WTC11 (cell line): Measurements from ENCODE around the gene ADGRG3. TPM values are rescaled to one million over a fixed set of nuclear protein-coding genes. Genes with fewer than 3 reads are reported as not detected.

Source experiments
- ATAC-seq: fragments of 200-7000 bp; cut with Tn5 transposase; 2 replicates; pipeline ENCODE4 v1.10.0; 2021; ENCODE audit warnings: mild to moderate bottlenecking, moderate library complexity
- CTCF ChIA-PET: fragments of 300-600 bp; sonication (Branson Sonifier 250); formaldehyde crosslinking; loops from one replicate; lab custom pipeline; 2021; ENCODE audit warnings: antibody characterized with exemption; lab: Charles Lee
- POLR2A ChIA-PET: fragments of 350-600 bp; sonication (Branson Sonifier 250); formaldehyde crosslinking; loops from one replicate; lab custom pipeline; 2021; ENCODE audit warnings: antibody characterized with exemption; lab: Charles Lee
- DNase-seq: peaks from one replicate; pipeline ENCODE4 v3.0.0; 2021; ENCODE audit warnings: low spot score
- H3K27ac Mint-ChIP-seq: 2 replicates; pipeline ENCODE4 v1.8.0; 2021; ENCODE audit warnings: mixed read lengths
- H3K27me3 Mint-ChIP-seq: 2 replicates; pipeline ENCODE4 v1.8.0; 2021; ENCODE audit warnings: low read depth, mild to moderate bottlenecking, moderate library complexity, mixed read lengths
- H3K36me3 Mint-ChIP-seq: 2 replicates; pipeline ENCODE4 v1.8.0; 2021; ENCODE audit warnings: mixed read lengths
- H3K4me1 Mint-ChIP-seq: 2 replicates; pipeline ENCODE4 v1.8.0; 2022; ENCODE audit warnings: mixed read lengths
- H3K4me3 Mint-ChIP-seq: 2 replicates; pipeline ENCODE4 v1.8.0; 2021; ENCODE audit warnings: mild to moderate bottlenecking, moderate library complexity, mixed read lengths
- H3K9me3 Mint-ChIP-seq: 2 replicates; pipeline ENCODE4 v1.8.0; 2021; ENCODE audit warnings: mixed read lengths
- AR ChIP-seq: fragments of 250-450 bp; sonication (Bioruptor Pico); IDR thresholded peaks from 2 replicates; pipeline ENCODE4 v1.9.0; 2021; ENCODE audit warnings: mild to moderate bottlenecking
- CREB1 ChIP-seq: sonication (generic); formaldehyde crosslinking; IDR thresholded peaks from 2 replicates; pipeline ENCODE4 v1.8.0; 2023; ENCODE audit warnings: mild to moderate bottlenecking, missing genetic modification reagents
- GRHL2 ChIP-seq: fragments of 250-450 bp; sonication (Bioruptor Pico); IDR thresholded peaks from 2 replicates; pipeline ENCODE4 v1.8.0; 2022; ENCODE audit warnings: mild to moderate bottlenecking, moderate library complexity; ENCODE audit not compliant: insufficient replicate concordance, severe bottlenecking
- GTF2I ChIP-seq: fragments of 250-450 bp; sonication (Bioruptor Pico); conservative IDR thresholded peaks from 2 replicates; pipeline ENCODE4 v1.4.0; 2021; ENCODE audit warnings: mild to moderate bottlenecking
- IRF2 ChIP-seq: sonication (generic); formaldehyde crosslinking; IDR thresholded peaks from 2 replicates; pipeline ENCODE4 v1.8.0; 2022; ENCODE audit warnings: low read depth, missing genetic modification reagents, borderline replicate concordance
- JAZF1 ChIP-seq: fragments of 250-450 bp; sonication (Bioruptor Pico); IDR thresholded peaks from 2 replicates; pipeline ENCODE4 v1.9.0; 2021; ENCODE audit warnings: moderate library complexity, mild to moderate bottlenecking, inconsistent platforms
- NR2C2 ChIP-seq: sonication (generic); formaldehyde crosslinking; IDR thresholded peaks from 2 replicates; pipeline ENCODE4 v1.8.0; 2022; ENCODE audit warnings: mild to moderate bottlenecking, missing genetic modification reagents
- PREB ChIP-seq: sonication (generic); formaldehyde crosslinking; IDR thresholded peaks from 2 replicates; pipeline ENCODE4 v1.8.1; 2022; ENCODE audit warnings: mild to moderate bottlenecking, missing genetic modification reagents, moderate library complexity, borderline replicate concordance
- PRRX2 ChIP-seq: fragments of 250-450 bp; sonication (Bioruptor Pico); IDR thresholded peaks from 2 replicates; pipeline ENCODE4 v1.8.0; 2021; ENCODE audit warnings: mild to moderate bottlenecking
- RORB ChIP-seq: fragments of 250-450 bp; sonication (Bioruptor Pico); IDR thresholded peaks from 2 replicates; pipeline ENCODE4 v1.9.0; 2021; ENCODE audit warnings: mild to moderate bottlenecking
- TCF7 ChIP-seq: sonication (generic); formaldehyde crosslinking; IDR thresholded peaks from 2 replicates; pipeline ENCODE4 v1.8.0; 2022; ENCODE audit warnings: mild to moderate bottlenecking, low read depth, missing genetic modification reagents, moderate library complexity
- ZBTB21 ChIP-seq: sonication (generic); formaldehyde crosslinking; IDR thresholded peaks from 2 replicates; pipeline ENCODE4 v1.8.1; 2023; ENCODE audit warnings: mild to moderate bottlenecking, missing genetic modification reagents, borderline replicate concordance
- ZNF138 ChIP-seq: sonication (generic); formaldehyde crosslinking; conservative IDR thresholded peaks from 2 replicates; pipeline ENCODE4 v1.8.1; 2022; ENCODE audit warnings: mild to moderate bottlenecking, moderate library complexity, missing genetic modification reagents
- ZNF263 ChIP-seq: sonication (generic); formaldehyde crosslinking; IDR thresholded peaks from 2 replicates; pipeline ENCODE4 v1.8.1; 2022; ENCODE audit warnings: low read depth, mild to moderate bottlenecking, moderate library complexity, missing genetic modification reagents
- ZNF317 ChIP-seq: sonication (generic); formaldehyde crosslinking; IDR thresholded peaks from 2 replicates; pipeline ENCODE4 v1.8.1; 2023; ENCODE audit warnings: low read depth, mild to moderate bottlenecking, moderate library complexity, missing genetic modification reagents, borderline replicate concordance
- ZNF396 ChIP-seq: fragments of 250-450 bp; sonication (Bioruptor Pico); IDR thresholded peaks from 2 replicates; pipeline ENCODE4 v1.8.0; 2021; ENCODE audit warnings: mild to moderate bottlenecking, moderate library complexity, borderline replicate concordance
- ZNF423 ChIP-seq: fragments of 250-450 bp; sonication (Bioruptor Pico); IDR thresholded peaks from 2 replicates; pipeline ENCODE4 v2.1.2; 2022; ENCODE audit warnings: mild to moderate bottlenecking, moderate library complexity
- ZNF425 ChIP-seq: fragments of 250-450 bp; sonication (Bioruptor Pico); conservative IDR thresholded peaks from 2 replicates; pipeline ENCODE4 v1.9.0; 2021; ENCODE audit warnings: mild to moderate bottlenecking
- ZSCAN18 ChIP-seq: fragments of 250-450 bp; sonication (Bioruptor Pico); IDR thresholded peaks from 2 replicates; pipeline ENCODE4 v2.1.2; 2022; ENCODE audit warnings: mild to moderate bottlenecking, moderate library complexity
- total RNA-seq: library from RNA; stranded (reverse); gene quantifications from 3 replicates; pipeline ENCODE4 v1.2.3, GENCODE V29; 2021

The ADGRG3 gene
- total RNA-seq, 1 experiment from 2014 or later: 0.44 TPM

GRCh38 chr16:57677622-57678369 is 9.7 kb downstream of the ADGRG3 start (continued):
- no peak for TF ChIP-seq ZSCAN18
- TF ChIP-seq ZNF396: no peak
- TF ChIP-seq NR2C2 (CRISPR knock-in tag): no peak
- no peak for TF ChIP-seq GRHL2 (CRISPR knock-in tag)
- TF ChIP-seq ZNF425: no peak
- no peak for TF ChIP-seq PREB
- TF ChIP-seq, all 79 proteins: peak for 0

- POLR2A ChIA-PET: no interaction called here
- Mint-ChIP-seq H3K27me3 (peaks cover under 1% of the 10 kb centered on the region), H3K36me3 (no peaks in the 10 kb centered on the region), H3K4me1 (peaks cover 42% of the 10 kb centered on the region), H3K27ac (no peak overlapping the region), H3K9me3 (no peaks in the 10 kb centered on the region), H3K4me3 (no peak overlapping the region)
- ATAC-seq (no peak), DNase-seq (no peak)
- CTCF ChIA-PET: no interaction called here
- TF ChIP-seq PRRX2 (no peak), TCF7 (CRISPR knock-in tag) (no peak), JAZF1 (no peak), ZNF138 (no peak), GRHL2 (CRISPR knock-in tag) (no peak), IRF2 (CRISPR knock-in tag) (no peak), ZNF317 (CRISPR knock-in tag) (no peak), AR (no peak)
Observed at GRCh38 chr16:57679016-57679415, 10.9 kb downstream of the ADGRG3 start.

- no peaks in the 10 kb centered on the region; the same call in 1 of the 2 replicates for H3K27me3 Mint-ChIP-seq
- H3K36me3 Mint-ChIP-seq: no peaks in the 10 kb centered on the region
- peak; percentile 30 for ATAC-seq
- DNase-seq: no peak
- CTCF ChIA-PET: interaction anchor here (1.2 kb wide), 1 partner anchor 77 kb away, joined by 3 read pairs; no protein-coding TSS in a partner anchor
- no peak overlapping the region for H3K27ac Mint-ChIP-seq
- H3K9me3 Mint-ChIP-seq: no peaks in the 10 kb centered on the region
- POLR2A ChIA-PET: no interaction called here
- H3K4me3 Mint-ChIP-seq: no peak overlapping the region
- no peak for TF ChIP-seq PREB
- TF ChIP-seq GTF2I (CRISPR knock-in tag): no peak
- TF ChIP-seq ZNF263 (CRISPR knock-in tag): no peak
- TF ChIP-seq CREB1 (CRISPR knock-in tag): no peak
- TF ChIP-seq RORB (CRISPR knock-in tag): no peak
- no peak for TF ChIP-seq ZNF423
- TF ChIP-seq ZBTB21 (CRISPR knock-in tag): no peak
- H3K4me1 Mint-ChIP-seq: peaks cover 42% of the 10 kb centered on the region
Observed at GRCh38 chr16:57679767-57680482, 11.8 kb downstream of the ADGRG3 start.
